Subcutaneous abdominal adipose tissue (tissue), 5 donors: ENCODE measurements around the gene TMC7.
"Not testable (repeated sequence)": the region's sequence is repeated elsewhere in the genome, so short reads cannot be mapped to it uniquely, and the experiment has no call there.

Source experiments
- H3K27ac ChIP-seq: one replicate; pipeline ENCODE4 v1.7.0; 2013; ENCODE audit warnings: low read depth, mild to moderate bottlenecking, inconsistent platforms, low read length, moderate library complexity
- H3K27me3 ChIP-seq, 5 donors: one replicate each; pipeline ENCODE4 v1.7.0; 2013; ENCODE audit warnings: low read length in 5 of 5, inconsistent platforms in 1 of 5; ENCODE audit not compliant: control insufficient read depth in 5 of 5, insufficient read depth in 4 of 5
- H3K36me3 ChIP-seq, 5 donors: one replicate each; pipeline ENCODE4 v1.7.0; 2013; ENCODE audit warnings: low read length in 5 of 5; ENCODE audit not compliant: control insufficient read depth in 5 of 5, insufficient read depth in 5 of 5
- H3K4me1 ChIP-seq, 5 donors: one replicate each; pipeline ENCODE4 v1.7.0; 2013; ENCODE audit warnings: low read length in 5 of 5, mild to moderate bottlenecking in 3 of 5, moderate library complexity in 1 of 5; ENCODE audit not compliant: control insufficient read depth in 5 of 5, insufficient read depth in 5 of 5
- H3K4me3 ChIP-seq, 5 donors: one replicate each; pipeline ENCODE4 v1.7.0; 2013; ENCODE audit warnings: low read length in 5 of 5, low read depth in 1 of 5
- H3K9ac ChIP-seq, 5 donors: one replicate each; pipeline ENCODE4 v1.7.0; 2013; ENCODE audit warnings: low read length in 5 of 5, mild to moderate bottlenecking in 4 of 5, moderate library complexity in 3 of 5
- H3K9me3 ChIP-seq, 5 donors: one replicate each; pipeline ENCODE4 v1.7.0; 2013; ENCODE audit warnings: low read length in 5 of 5; ENCODE audit not compliant: control insufficient read depth in 5 of 5
- donor health status: healthy.
- donor health status: healthy.
- donor health status: healthy.
- donor health status: healthy.
- donor health status: healthy.

Gene TMC7

GRCh38 chr16:18950469-18951185, 33.1 kb upstream of the TMC7 start:
- Histone ChIP-seq H3K4me3 (no peak overlapping the region), H3K4me1 (peaks cover 0 to 4% (median 0%) of the 10 kb centered on the region in 5 donors), H3K27me3 (no peaks in the 10 kb centered on the region), H3K36me3 (no peaks in the 10 kb centered on the region), H3K9ac (no peak overlapping the region), H3K9me3 (no peaks in the 10 kb centered on the region), H3K27ac (no peak overlapping the region)

GRCh38 chr16:18953547-18953946, 30.2 kb upstream of the TMC7 start:
- H3K9me3 ChIP-seq = no peaks in the 10 kb centered on the region
- H3K4me1 ChIP-seq = no peaks in the 10 kb centered on the region
- no peak overlapping the region for H3K9ac ChIP-seq
- no peaks in the 10 kb centered on the region for H3K27me3 ChIP-seq
- H3K27ac ChIP-seq = no peak overlapping the region
- no peak overlapping the region for H3K4me3 ChIP-seq
- no peaks in the 10 kb centered on the region for H3K36me3 ChIP-seq

GRCh38 chr16:18955874-18956580, 27.7 kb upstream of the TMC7 start:
- H3K27me3 ChIP-seq, H3K4me1 ChIP-seq, H3K9me3 ChIP-seq, H3K9ac ChIP-seq, H3K36me3 ChIP-seq, H3K27ac ChIP-seq: not testable (repeated sequence)
- H3K4me3 ChIP-seq = peak overlapping the region in 1 of 5 donors; percentile 22

- not testable (repeated sequence) for H3K36me3 ChIP-seq, H3K9me3 ChIP-seq, H3K4me3 ChIP-seq, H3K9ac ChIP-seq, H3K27me3 ChIP-seq, H3K4me1 ChIP-seq, H3K27ac ChIP-seq
Observed at GRCh38 chr16:18956658-18957241, 27.0 kb upstream of the TMC7 start.

GRCh38 chr16:18958621-18959029, 25.1 kb upstream of the TMC7 start:
- Histone ChIP-seq H3K36me3 (no peaks in the 10 kb centered on the region), H3K4me1 (peaks cover 0 to 21% (median 12%) of the 10 kb centered on the region in 5 donors), H3K27ac (no peak overlapping the region), H3K27me3 (no peaks in the 10 kb centered on the region), H3K9me3 (no peaks in the 10 kb centered on the region), H3K9ac (no peak overlapping the region), H3K4me3 (no peak overlapping the region)

GRCh38 chr16:18959031-18959505, 24.7 kb upstream of the TMC7 start:
- Histone ChIP-seq H3K36me3 (no peaks in the 10 kb centered on the region), H3K9me3 (no peaks in the 10 kb centered on the region), H3K4me3 (no peak overlapping the region), H3K27me3 (no peaks in the 10 kb centered on the region), H3K27ac (no peak overlapping the region), H3K9ac (no peak overlapping the region), H3K4me1 (peaks cover 0 to 21% (median 12%) of the 10 kb centered on the region in 5 donors)

- Histone ChIP-seq H3K27me3 (no peaks in the 10 kb centered on the region), H3K27ac (no peak overlapping the region), H3K4me1 (peaks cover 0 to 26% (median 15%) of the 10 kb centered on the region in 5 donors), H3K36me3 (no peaks in the 10 kb centered on the region), H3K9me3 (no peaks in the 10 kb centered on the region), H3K4me3 (no peak overlapping the region), H3K9ac (no peak overlapping the region)
Observed at GRCh38 chr16:18965555-18965954, 18.2 kb upstream of the TMC7 start.

- Histone ChIP-seq H3K9ac (no peak overlapping the region), H3K36me3 (no peaks in the 10 kb centered on the region), H3K27ac (no peak overlapping the region), H3K4me3 (no peak overlapping the region), H3K9me3 (no peaks in the 10 kb centered on the region), H3K4me1 (peaks cover 0 to 16% (median 10%) of the 10 kb centered on the region in 5 donors), H3K27me3 (no peaks in the 10 kb centered on the region)
Observed at GRCh38 chr16:18966791-18967190, 16.9 kb upstream of the TMC7 start.

- H3K4me1 ChIP-seq = peaks cover 0 to 6% (median 3%) of the 10 kb centered on the region in 5 donors
- H3K4me3 ChIP-seq = peak overlapping the region; percentile 51 to 71 (median 65)
- no peaks in the 10 kb centered on the region for H3K27me3 ChIP-seq
- no peaks in the 10 kb centered on the region for H3K36me3 ChIP-seq
- H3K27ac ChIP-seq = no peak overlapping the region
- peak overlapping the region in 1 of 5 donors; percentile 55 for H3K9ac ChIP-seq
- no peaks in the 10 kb centered on the region for H3K9me3 ChIP-seq
Observed at GRCh38 chr16:18969050-18969854, 14.5 kb upstream of the TMC7 start.
